Measurements from ENCODE around the gene KIF18A.

DNA sequence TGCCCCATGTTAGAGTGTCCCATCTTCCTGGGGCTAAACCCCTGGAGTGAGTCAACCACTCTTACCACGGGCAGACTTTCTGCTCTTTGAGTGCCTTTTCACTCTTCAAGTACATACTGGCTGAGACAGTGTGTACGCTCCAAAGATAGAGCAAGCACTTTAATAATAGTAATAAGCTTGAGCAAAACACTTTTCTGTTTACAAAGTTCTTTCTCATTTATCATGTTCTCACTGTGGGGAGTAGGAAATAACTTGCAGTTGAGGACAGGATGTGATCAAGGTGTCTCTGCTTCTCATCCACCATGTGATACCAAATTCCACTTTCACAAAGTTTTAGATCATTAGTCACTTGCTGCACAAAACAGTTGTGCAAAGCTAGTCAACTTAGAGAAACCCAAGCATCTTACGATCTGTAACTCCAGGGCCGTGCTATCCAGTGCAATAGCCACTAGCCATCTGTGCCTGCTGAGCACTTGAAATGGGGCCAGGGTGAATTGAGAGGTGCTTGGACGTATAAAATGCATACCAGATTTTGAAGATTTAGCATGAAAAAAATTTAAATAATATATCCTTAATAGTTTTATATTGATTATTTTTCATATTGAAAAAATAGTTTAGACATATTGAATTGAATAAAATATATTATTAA lies 135.3 kb downstream of the KIF18A start:
- no peak for TF ChIP-seq POLR2A (IDR thresholded peaks at IDR 0.05)
- TF ChIP-seq, protein P1, sequence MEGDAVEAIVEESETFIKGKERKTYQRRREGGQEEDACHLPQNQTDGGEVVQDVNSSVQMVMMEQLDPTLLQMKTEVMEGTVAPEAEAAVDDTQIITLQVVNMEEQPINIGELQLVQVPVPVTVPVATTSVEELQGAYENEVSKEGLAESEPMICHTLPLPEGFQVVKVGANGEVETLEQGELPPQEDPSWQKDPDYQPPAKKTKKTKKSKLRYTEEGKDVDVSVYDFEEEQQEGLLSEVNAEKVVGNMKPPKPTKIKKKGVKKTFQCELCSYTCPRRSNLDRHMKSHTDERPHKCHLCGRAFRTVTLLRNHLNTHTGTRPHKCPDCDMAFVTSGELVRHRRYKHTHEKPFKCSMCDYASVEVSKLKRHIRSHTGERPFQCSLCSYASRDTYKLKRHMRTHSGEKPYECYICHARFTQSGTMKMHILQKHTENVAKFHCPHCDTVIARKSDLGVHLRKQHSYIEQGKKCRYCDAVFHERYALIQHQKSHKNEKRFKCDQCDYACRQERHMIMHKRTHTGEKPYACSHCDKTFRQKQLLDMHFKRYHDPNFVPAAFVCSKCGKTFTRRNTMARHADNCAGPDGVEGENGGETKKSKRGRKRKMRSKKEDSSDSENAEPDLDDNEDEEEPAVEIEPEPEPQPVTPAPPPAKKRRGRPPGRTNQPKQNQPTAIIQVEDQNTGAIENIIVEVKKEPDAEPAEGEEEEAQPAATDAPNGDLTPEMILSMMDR (IDR thresholded peaks at IDR 0.05): no peak
